Fibroblast of lung (primary cell): ENCODE results near the gene CCNJL.

Source experiments
- CTCF ChIP-seq, 2 donors: IDR thresholded peaks in 1 of 2; conservative IDR thresholded peaks in 1 of 2; 1 replicate in 1 of 2; 2 replicates in 1 of 2; pipeline ENCODE4 v1.5.1; 2011 to 2012; ENCODE audit warnings: low read length in 2 of 2, control low read depth in 1 of 2, inconsistent platforms in 1 of 2, low read depth in 1 of 2, mild to moderate bottlenecking in 1 of 2
- EZH2 ChIP-seq: IDR thresholded peaks from 2 replicates; pipeline ENCODE4 v1.5.1; 2012; ENCODE audit warnings: low read length, control low read depth, mild to moderate bottlenecking; ENCODE audit errors: missing control alignments

- no peak for TF ChIP-seq CTCF (conservative IDR thresholded peaks at IDR 0.05 in 1 of 2, IDR thresholded peaks at IDR 0.05 in 1 of 2; ENCODE audit: low read depth in 1 of 2, low read length in 2 of 2)
- no peak for TF ChIP-seq EZH2
Measured at GRCh38 chr5:160286947-160287346, 25.4 kb downstream of the CCNJL start.
